HG03457 (cell line): ENCODE results near the gene SLC28A1.

Experiments used
- ATAC-seq: cut with Tn5 transposase; IDR thresholded peaks from one replicate; pipeline ENCODE4 v1.9.1; 2021; ENCODE audit warnings: moderate number of reproducible peaks; ENCODE audit not compliant: unreplicated experiment

The SLC28A1 gene

DNA sequence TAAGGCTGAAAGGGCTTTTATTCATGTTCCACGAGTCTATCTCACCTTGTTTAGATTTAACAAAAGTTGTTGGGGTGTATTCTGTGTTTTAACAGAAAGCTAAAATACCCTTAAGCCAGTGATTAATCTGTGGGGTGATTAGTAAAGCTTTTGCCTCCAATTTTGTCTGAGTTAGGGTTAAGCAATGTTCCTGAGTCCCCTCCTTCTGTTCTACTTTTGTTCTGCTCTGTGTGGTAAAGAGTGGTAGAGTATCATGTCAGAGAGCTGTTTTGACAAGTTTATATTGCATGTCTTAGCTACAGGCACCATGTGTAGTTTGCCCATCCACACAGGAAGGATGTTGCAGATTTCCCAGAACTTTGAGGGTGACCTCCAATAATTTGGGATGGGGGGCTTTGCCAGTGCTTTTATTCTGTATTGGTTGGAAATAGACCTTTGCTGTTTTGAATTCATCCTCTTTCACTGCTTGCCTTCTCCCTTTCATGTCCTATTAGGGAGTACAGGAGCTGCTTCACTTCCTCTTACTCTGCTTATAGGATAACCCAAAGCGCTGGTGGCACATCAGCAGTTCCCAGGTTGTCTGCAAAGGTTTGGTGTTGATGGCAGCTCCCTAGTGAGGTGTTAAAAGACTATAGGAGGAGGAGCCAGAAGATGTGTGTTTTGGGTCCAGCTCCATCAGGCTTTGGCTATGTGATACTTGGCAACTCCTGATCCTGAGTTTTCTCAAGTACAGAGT, 104.6 kb downstream of the SLC28A1 start:
- no peak for ATAC-seq

DNA sequence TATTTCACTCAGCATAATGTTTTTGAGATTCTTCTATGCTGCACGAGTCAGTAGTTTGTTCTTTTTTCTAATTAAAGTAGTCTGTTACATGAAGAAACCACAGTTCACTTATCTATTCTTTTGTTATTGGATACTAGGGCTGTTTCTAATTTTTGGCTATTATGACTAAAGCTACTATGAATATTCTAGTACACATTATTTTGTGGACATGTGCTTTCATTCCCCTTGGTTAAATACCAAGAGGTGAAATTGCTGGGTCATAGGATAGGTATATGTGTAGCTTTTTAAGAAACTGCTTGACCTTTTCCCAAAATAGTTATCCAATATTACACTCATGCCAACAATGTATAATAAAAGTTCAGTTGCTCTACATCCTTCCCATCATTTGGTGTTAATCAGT, 106.0 kb downstream of the SLC28A1 start:
- ATAC-seq = no peak

DNA sequence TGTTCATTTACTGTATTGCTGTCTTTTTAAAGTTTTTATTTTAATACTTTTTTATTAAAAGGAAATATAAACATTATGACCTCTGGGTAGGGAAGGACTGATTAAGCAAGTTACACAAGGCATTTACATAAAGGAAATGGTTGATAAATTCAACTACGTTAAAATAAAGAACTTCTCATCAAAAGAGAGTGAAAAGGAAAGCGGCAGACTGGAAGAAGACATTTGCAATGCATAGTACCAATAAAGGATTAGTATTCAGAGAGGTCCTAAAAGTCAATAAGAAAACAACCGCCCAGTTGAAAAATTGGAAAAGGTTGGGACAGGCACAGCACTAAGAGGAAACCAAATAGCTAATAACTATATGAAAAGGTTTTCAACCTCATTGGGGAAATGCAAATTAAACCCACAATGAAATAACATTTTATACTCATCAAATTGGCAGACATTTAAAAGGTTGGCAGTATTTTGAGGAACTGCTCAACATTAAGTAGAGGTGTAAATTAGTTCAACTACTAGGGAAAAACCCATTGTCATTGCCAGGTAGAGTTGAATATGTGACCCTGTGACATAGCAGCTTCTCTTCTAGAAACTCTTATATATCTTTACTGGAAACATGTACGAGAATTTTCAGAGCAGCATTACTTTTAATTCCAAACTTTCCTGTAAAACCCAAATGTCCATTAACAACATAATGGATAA, 106.7 kb downstream of the SLC28A1 start:
- no peak for ATAC-seq

DNA sequence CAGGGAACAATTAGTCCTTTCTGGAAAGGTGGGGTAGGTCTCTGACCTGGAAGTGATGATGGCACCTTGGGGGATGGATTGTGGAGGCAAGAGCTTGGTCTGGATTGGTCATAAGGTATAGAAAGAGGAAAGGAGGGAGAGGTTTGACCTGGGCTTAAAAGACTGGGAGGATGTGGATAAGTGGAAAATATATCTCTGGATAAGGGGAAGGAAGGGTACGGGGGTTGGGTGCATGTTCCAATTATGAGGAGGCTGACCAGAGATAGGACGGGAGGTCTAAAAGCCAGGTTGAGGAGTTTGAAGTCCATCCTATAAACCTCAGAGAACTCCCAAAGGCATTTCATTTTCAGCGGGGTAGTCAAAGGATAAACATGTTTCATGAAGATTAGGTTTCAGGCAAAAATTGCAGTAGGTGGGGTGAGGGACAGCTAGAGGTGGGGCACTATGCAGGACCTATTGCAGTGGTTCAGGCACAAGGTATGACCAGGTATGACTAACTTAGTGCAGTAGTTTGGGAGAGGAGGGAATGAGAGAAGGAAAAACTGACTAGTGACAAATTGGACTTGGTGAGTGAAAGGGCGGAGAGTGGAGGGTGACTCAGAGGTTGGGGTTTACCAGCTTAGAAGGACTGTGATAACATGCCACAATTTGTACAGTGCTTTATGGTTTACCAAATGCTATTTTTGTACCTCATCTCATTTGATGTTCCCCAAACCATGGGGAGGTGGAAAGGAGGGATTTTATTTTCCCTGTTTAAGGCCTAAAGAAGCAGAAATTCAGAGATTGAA, 107.9 kb downstream of the SLC28A1 start:
- ATAC-seq = no peak
